Immature natural killer cell (primary cell): ENCODE data around the gene TRIM2. TPM values are rescaled to one million over a fixed set of nuclear protein-coding genes. Genes with fewer than 3 reads are reported as not detected.
A peak's percentile ranks its signal among the peaks of the same experiment; 100 is the strongest.

ENCODE experiments used
- DNase-seq, 3 donors: peaks; one replicate each; pipeline ENCODE4 v3.0.0; 2022; ENCODE audit warnings: mixed read lengths in 1 of 3
- H3K27ac Mint-ChIP-seq, 6 donors: one replicate each; pipeline ENCODE4 v1.8.0; 2020; ENCODE audit warnings: mixed read lengths in 6 of 6, mild to moderate bottlenecking in 5 of 6, inconsistent platforms in 4 of 6, moderate library complexity in 3 of 6
- H3K27me3 Mint-ChIP-seq, 3 donors: one replicate each; pipeline ENCODE4 v1.8.0; 2020 to 2021; ENCODE audit warnings: low read depth in 3 of 3, mild to moderate bottlenecking in 3 of 3, mixed read lengths in 3 of 3, moderate library complexity in 3 of 3, inconsistent platforms in 1 of 3
- H3K36me3 Mint-ChIP-seq, 3 donors: one replicate each; pipeline ENCODE4 v1.8.0; 2020; ENCODE audit warnings: mixed read lengths in 3 of 3, inconsistent platforms in 2 of 3, mild to moderate bottlenecking in 2 of 3
- H3K4me1 Mint-ChIP-seq, 2 donors: one replicate each; pipeline ENCODE4 v1.8.0; 2020; ENCODE audit warnings: inconsistent platforms in 2 of 2, mild to moderate bottlenecking in 2 of 2, mixed read lengths in 2 of 2, moderate library complexity in 1 of 2
- H3K4me3 Mint-ChIP-seq, 5 donors: one replicate each; pipeline ENCODE4 v1.8.0; 2020; ENCODE audit warnings: mild to moderate bottlenecking in 5 of 5, mixed read lengths in 5 of 5, inconsistent platforms in 3 of 5, moderate library complexity in 3 of 5
- H3K9me3 Mint-ChIP-seq, 6 donors: one replicate each; pipeline ENCODE4 v1.8.0; 2020; ENCODE audit warnings: mild to moderate bottlenecking in 6 of 6, mixed read lengths in 6 of 6, inconsistent platforms in 4 of 6, moderate library complexity in 3 of 6
- polyA plus RNA-seq, 3 donors: library from polyadenylated mRNA; unstranded; fragments of 300-500 nt; fragmentation: Illumina TruSeq; gene quantifications; one replicate each; pipeline ENCODE4 v1.2.3, GENCODE V29; 2021

TRIM2 gene
- polyA plus RNA-seq, 3 donors from 2014 or later, result 0.51 TPM; not detected in 2

DNA sequence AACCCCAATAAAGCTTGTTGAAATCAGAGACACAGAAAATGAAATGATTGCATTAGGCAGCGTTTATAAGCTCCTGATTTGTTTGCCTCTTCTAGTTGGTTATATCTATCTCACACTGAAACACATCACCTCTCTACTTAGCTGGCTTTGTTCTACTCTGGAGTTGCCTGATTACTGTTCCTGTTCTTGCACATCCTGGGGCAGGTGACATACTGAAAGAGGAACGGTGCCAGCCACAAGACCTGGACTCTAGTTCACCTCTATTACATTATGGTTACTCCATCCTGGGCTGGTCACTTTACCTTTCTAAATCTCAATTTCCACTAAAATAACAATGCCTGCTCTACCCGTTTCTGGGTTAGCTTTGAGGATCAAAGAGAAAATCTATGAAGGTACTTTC is 47.9 kb downstream of the TRIM2 start:
- no peak for DNase-seq
- H3K36me3 Mint-ChIP-seq, result no peaks in the 10 kb centered on the region
- H3K4me1 Mint-ChIP-seq, result peaks cover 12 to 19% of the 10 kb centered on the region in 2 donors
- H3K27me3 Mint-ChIP-seq, result peaks cover 4 to 17% (median 5%) of the 10 kb centered on the region in 3 donors
- H3K27ac Mint-ChIP-seq, result no peak overlapping the region
- no peak overlapping the region for H3K4me3 Mint-ChIP-seq
- H3K9me3 Mint-ChIP-seq, result peaks cover 0 to 1% (median 0%) of the 10 kb centered on the region in 6 donors

- Mint-ChIP-seq H3K27ac (no peak overlapping the region), H3K9me3 (peaks cover 0 to 1% (median 0%) of the 10 kb centered on the region in 6 donors), H3K36me3 (no peaks in the 10 kb centered on the region), H3K4me3 (no peak overlapping the region), H3K27me3 (peaks cover 3 to 11% (median 5%) of the 10 kb centered on the region in 3 donors), H3K4me1 (no peaks in the 10 kb centered on the region)
- DNase-seq, result no peak
Observed at GRCh38 chr4:153255233-153255632, 51.0 kb downstream of the TRIM2 start.

- DNase-seq, result no peak
Observed at GRCh38 chr4:153257151-153257620, 52.9 kb downstream of the TRIM2 start.

GRCh38 chr4:153257991-153258390 is 53.7 kb downstream of the TRIM2 start:
- H3K4me1 Mint-ChIP-seq, result no peaks in the 10 kb centered on the region
- H3K27ac Mint-ChIP-seq, result no peak overlapping the region
- no peak overlapping the region for H3K4me3 Mint-ChIP-seq
- H3K36me3 Mint-ChIP-seq, result no peaks in the 10 kb centered on the region
- peaks cover 0 to 4% (median 0%) of the 10 kb centered on the region in 6 donors for H3K9me3 Mint-ChIP-seq
- DNase-seq, result no peak
- peaks cover 3 to 11% (median 5%) of the 10 kb centered on the region in 3 donors for H3K27me3 Mint-ChIP-seq

More at GRCh38 chr4:153257151-153257620, 52.9 kb downstream of the TRIM2 start:
- Mint-ChIP-seq H3K4me1 (no peaks in the 10 kb centered on the region), H3K36me3 (no peaks in the 10 kb centered on the region), H3K27ac (no peak overlapping the region), H3K27me3 (peaks cover 3 to 11% (median 5%) of the 10 kb centered on the region in 3 donors), H3K9me3 (peaks cover 0 to 4% (median 0%) of the 10 kb centered on the region in 6 donors), H3K4me3 (no peak overlapping the region)

DNA sequence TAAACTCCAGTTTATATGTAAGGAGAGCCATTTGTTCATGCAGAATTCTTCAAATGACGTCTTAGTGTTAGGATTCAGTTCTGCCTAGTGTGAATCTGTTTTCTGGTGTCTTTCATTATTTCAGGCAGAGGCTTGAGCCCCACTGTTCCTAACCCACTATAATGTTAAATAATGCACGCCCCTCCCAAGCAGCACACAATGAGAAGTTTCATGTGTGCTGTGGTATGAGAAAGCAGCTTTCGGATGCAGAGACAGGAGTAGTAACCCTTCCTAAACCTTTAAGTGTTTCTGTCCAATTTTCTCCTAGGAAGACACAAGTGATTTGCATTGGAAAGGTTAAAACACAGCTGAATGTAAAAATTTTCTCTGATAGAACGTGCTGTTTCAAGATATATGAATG is 54.5 kb downstream of the TRIM2 start:
- Mint-ChIP-seq H3K9me3 (peaks cover 0 to 4% (median 0%) of the 10 kb centered on the region in 6 donors), H3K4me1 (no peaks in the 10 kb centered on the region)

GRCh38 chr4:153259661-153260060 is 55.4 kb downstream of the TRIM2 start:
- H3K9me3 Mint-ChIP-seq, result peaks cover 0 to 4% (median 0%) of the 10 kb centered on the region in 6 donors
- H3K4me1 Mint-ChIP-seq, result no peaks in the 10 kb centered on the region
- H3K27me3 Mint-ChIP-seq, result peaks cover 0 to 8% (median 2%) of the 10 kb centered on the region in 3 donors
- no peak overlapping the region for H3K4me3 Mint-ChIP-seq
- H3K36me3 Mint-ChIP-seq, result no peaks in the 10 kb centered on the region
- DNase-seq, result no peak
- no peak overlapping the region for H3K27ac Mint-ChIP-seq

More for the DNA sequence above, 54.5 kb downstream of the TRIM2 start:
- Mint-ChIP-seq H3K4me3 (no peak overlapping the region), H3K36me3 (no peaks in the 10 kb centered on the region), H3K27me3 (peaks cover 3 to 11% (median 5%) of the 10 kb centered on the region in 3 donors), H3K27ac (no peak overlapping the region)
- no peak for DNase-seq

DNA sequence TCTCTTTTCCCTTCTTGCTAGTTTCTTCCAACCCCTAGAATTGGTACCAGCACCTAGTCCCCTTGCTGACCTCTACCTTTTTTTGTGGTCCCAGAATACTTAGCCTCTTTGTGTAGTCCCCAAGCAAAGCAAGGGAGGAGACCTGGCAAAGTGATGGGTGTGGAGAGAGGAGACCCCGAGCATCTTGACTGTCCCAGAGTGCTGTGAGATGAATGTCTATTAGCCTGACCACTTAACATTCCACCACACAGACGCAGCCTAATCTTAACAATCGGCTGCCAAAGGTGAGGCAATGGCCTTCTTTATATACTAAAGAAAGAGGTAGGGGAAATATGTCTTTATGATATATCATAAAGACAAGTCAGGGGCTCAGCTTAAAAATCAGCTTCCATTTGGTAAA is 55.9 kb downstream of the TRIM2 start:
- no peak for DNase-seq
- no peak overlapping the region for H3K4me3 Mint-ChIP-seq
- no peaks in the 10 kb centered on the region for H3K36me3 Mint-ChIP-seq
- no peaks in the 10 kb centered on the region for H3K4me1 Mint-ChIP-seq
- no peak overlapping the region for H3K27ac Mint-ChIP-seq
- peaks cover 0 to 4% (median 0%) of the 10 kb centered on the region in 6 donors for H3K9me3 Mint-ChIP-seq
- H3K27me3 Mint-ChIP-seq, result peaks cover 0 to 3% (median 2%) of the 10 kb centered on the region in 3 donors

DNA sequence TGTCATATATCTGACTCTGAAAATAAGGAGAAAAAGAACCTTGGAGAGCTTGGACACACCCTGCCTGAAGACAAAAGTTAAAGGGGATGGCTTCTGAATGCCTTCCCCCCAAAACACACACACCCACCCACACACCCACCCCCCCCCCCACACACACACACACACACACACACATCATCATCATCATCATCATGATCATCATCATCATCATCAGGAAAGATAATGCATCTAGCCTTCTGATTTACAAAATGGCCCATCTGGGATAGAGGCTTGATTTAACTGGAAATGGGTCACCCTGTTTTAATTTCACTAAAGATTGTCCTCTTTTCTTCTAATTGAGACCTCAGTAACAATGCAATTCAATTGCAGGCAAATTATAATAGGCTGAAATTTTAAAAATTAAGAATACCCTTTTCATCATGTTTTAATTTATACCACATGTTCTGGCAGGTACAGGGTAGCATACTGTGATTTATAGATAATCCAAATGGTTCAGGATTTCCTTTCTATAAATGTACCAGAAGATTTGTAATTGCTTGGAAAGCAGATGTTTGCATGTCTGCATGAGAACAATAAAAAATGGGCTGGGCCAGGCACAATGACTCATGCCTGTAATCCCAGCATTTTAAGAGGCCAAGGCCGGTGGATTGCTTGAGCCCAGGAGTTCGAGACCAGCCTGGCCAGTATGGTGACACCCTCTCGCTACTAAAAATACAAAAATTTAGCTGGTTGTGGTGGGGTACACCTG is 56.5 kb downstream of the TRIM2 start:
- Mint-ChIP-seq H3K27ac (no peak overlapping the region), H3K27me3 (peaks cover 0 to 7% (median 2%) of the 10 kb centered on the region in 3 donors), H3K36me3 (no peaks in the 10 kb centered on the region), H3K4me3 (no peak overlapping the region), H3K4me1 (no peaks in the 10 kb centered on the region), H3K9me3 (peaks cover 0 to 4% (median 0%) of the 10 kb centered on the region in 6 donors)
- DNase-seq, result no peak

GRCh38 chr4:153261461-153261860 is 57.2 kb downstream of the TRIM2 start:
- no peak overlapping the region for H3K27ac Mint-ChIP-seq
- no peaks in the 10 kb centered on the region for H3K36me3 Mint-ChIP-seq
- DNase-seq, result no peak
- H3K27me3 Mint-ChIP-seq, result peaks cover 0 to 7% (median 2%) of the 10 kb centered on the region in 3 donors
- H3K4me1 Mint-ChIP-seq, result no peaks in the 10 kb centered on the region
- H3K4me3 Mint-ChIP-seq, result no peak overlapping the region
- peaks cover 0 to 4% (median 0%) of the 10 kb centered on the region in 6 donors for H3K9me3 Mint-ChIP-seq

DNA sequence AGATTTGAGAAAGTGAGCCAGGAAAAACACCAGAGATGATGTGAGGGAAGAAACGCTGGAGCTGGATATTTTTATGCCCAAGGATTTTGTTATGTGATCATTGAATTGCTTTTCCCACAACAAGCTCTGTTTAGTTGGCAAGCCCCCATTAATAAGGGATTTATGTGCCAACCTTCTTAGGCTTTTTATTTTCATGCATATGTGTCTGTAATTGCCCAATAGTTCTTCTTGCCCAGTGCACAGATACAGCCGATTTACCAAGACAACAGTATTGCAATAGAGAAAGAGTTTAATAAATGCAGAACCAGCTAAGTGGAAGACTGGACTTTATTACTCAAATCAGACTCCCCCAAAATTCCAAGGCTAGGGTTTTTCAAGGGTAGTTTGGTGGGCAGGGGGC is 57.7 kb downstream of the TRIM2 start:
- Mint-ChIP-seq H3K27ac (no peak overlapping the region), H3K36me3 (no peaks in the 10 kb centered on the region), H3K9me3 (peaks cover 0 to 4% (median 0%) of the 10 kb centered on the region in 6 donors), H3K4me3 (no peak overlapping the region), H3K4me1 (no peaks in the 10 kb centered on the region), H3K27me3 (peaks cover 0 to 7% (median 2%) of the 10 kb centered on the region in 3 donors)
- DNase-seq, result no peak

DNA sequence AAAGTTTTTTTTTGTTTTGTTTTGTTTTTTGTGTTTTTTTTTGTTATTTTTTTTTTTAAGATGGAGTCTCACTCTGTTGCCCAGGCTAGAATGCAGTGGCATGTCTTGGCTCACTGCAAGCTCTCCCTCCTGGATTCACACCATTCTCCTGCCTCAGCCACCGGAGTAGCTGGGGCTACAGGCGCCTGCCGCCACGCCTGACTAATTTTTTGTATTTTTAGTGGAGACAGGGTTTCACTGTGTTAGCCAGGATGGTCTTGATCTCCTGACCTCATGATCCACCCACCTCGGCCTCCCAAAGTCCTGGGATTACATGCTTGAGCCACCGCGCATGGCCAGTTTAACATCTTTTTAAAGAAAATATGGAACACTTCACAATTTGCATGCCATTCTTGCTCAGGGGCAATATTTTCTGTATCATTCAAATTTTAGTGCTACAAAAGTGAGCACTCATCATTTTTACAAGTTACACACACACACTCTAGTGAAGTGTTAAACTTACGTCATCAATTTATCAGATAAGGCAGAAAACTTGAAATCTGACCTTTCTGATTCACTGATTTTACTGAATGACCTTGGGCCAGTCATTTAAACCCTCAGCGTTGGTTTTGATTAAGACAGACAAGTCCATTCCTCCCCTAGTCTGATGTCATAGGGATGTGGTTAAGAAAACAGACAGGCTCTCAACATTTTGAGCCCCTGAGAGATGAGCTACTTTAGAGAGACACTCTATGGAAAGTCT is 61.2 kb downstream of the TRIM2 start:
- no peak overlapping the region for H3K4me3 Mint-ChIP-seq
- no peak overlapping the region for H3K27ac Mint-ChIP-seq
- H3K9me3 Mint-ChIP-seq, result peaks cover 0 to 4% (median 0%) of the 10 kb centered on the region in 6 donors
- H3K27me3 Mint-ChIP-seq, result peaks cover 0 to 7% (median 3%) of the 10 kb centered on the region in 3 donors
- DNase-seq, result no peak
- no peaks in the 10 kb centered on the region for H3K4me1 Mint-ChIP-seq
- no peaks in the 10 kb centered on the region for H3K36me3 Mint-ChIP-seq

DNA sequence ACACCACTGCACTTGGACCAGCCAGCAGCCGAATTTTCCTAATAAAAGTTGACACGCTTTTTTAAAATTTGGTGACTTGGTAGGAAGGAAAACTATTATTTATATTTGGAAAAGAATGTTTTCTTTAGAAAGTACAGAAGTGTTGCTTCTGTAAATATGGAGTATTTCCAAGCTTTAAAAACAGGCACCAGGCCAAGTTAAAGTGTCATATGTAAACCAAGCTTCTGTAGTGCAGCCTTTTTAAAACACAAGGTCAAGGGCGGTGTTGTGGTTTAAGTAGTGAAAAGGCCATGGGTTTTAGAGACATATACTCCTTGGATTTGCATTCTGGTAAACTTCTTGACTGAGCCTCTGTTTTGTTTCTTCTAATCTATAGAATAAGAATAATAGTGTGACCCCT is 62.7 kb downstream of the TRIM2 start:
- Mint-ChIP-seq H3K27me3 (peaks cover 0 to 11% (median 3%) of the 10 kb centered on the region in 3 donors), H3K9me3 (peaks cover 0 to 2% (median 0%) of the 10 kb centered on the region in 6 donors), H3K27ac (no peak overlapping the region), H3K4me3 (no peak overlapping the region), H3K4me1 (no peaks in the 10 kb centered on the region), H3K36me3 (no peaks in the 10 kb centered on the region)
- DNase-seq, result no peak

DNA sequence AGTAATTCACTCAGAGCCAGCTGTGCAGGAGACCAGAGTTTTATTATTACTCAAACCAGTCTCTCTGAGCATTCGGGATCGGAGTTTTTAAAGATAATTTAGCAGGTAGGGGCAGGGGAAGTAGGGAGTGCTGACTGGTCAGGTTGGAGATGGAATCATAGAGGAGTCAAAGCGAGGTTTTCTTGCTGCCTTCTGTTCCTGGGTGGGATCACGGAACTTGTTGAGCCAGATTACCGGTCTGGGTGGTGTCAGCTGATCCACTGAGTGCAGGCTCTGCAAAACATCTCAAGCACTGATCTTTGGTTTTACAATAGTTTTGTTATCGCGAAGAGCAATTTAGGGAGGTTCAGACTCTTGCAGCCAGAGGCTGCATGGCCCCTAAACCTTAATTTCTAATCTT is 63.6 kb downstream of the TRIM2 start:
- Mint-ChIP-seq H3K4me3 (no peak overlapping the region), H3K9me3 (no peaks in the 10 kb centered on the region), H3K27ac (no peak overlapping the region), H3K27me3 (peaks cover 0 to 12% (median 3%) of the 10 kb centered on the region in 3 donors), H3K4me1 (no peaks in the 10 kb centered on the region), H3K36me3 (no peaks in the 10 kb centered on the region)
- DNase-seq, result no peak

GRCh38 chr4:153268295-153268694 is 64.1 kb downstream of the TRIM2 start:
- Mint-ChIP-seq H3K9me3 (no peaks in the 10 kb centered on the region), H3K4me3 (no peak overlapping the region), H3K27ac (peak overlapping the region in 1 of 6 donors; percentile 3), H3K36me3 (no peaks in the 10 kb centered on the region), H3K4me1 (no peaks in the 10 kb centered on the region), H3K27me3 (peaks cover 0 to 13% (median 3%) of the 10 kb centered on the region in 3 donors)
- DNase-seq, result no peak
